Endometrium (tissue), 2 donors: ENCODE data around the gene TLR2.
"Not testable (repeated sequence)": the region's sequence is repeated elsewhere in the genome, so short reads cannot be mapped to it uniquely, and the experiment has no call there.

Experiments used
- FAIRE-seq: peaks from 2 replicates; lab custom pipeline; 2012; peaks lifted over from hg19 to GRCh38; lab: Jason Lieb, UNC
- donor health status: control.
- donor health status: control.

The TLR2 gene

DNA sequence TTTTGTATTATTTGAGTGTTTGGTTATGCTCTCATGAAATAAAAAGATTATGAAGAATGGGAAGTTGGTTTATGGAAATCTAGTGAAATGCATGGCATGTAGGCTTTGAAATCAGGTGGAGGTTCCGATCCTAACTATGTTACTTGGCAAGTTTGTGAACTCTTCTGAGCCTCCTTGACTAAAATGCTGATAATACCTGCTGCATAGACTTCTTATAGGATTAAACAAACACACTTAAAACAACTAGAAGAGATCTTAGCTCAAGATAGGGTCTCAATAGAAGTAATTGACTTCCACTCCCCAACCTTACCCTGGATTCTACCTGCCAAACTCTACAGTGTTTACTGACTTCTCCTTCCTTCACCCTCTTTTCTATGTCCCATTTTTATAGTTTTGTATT lies 22.2 kb upstream of the TLR2 start:
- no peak for FAIRE-seq

GRCh38 chr4:153663667-153664066 lies 20.4 kb upstream of the TLR2 start:
- FAIRE-seq: no peak

DNA sequence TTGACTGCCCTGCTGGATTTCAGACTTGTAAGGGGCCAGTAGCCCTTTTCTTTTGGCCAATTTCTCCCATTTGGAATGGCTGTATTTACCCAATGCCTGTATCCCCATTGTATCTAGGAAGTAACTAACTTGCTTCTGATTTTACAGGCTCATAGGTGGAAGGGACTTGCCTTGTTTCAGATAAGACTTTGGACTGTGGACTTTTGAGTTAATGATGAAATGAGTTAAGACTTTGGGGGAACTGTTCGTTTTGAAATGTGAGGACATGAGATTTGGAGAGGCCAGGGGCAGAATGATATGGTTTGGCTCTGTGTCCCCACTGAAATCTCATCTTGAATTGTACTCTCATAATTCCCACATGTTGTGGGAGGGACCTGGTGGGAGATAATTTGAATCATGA lies 17.6 kb upstream of the TLR2 start:
- FAIRE-seq: not testable (repeated sequence)

DNA sequence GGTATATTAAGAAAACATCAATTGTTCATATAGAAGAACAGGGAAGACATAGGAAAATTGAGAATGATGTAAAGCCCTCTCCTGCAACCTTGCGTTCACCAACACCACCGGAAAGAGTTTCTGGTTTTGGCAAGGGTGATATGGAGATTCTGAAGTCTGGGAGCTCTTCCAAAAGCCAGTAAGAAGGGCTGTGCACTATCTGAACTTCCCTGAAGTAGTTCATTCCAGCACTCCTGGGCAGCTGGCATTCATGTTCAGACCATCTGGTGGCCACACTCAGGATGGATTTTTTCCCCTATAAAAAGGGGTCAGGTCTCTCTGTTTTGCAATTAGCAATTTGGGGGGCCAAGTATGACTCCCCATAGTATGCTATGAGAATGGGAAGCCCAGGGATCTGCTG lies 15.4 kb upstream of the TLR2 start:
- FAIRE-seq: no peak

- no peak for FAIRE-seq
Observed at GRCh38 chr4:153669838-153670237, 14.2 kb upstream of the TLR2 start.

- no peak for FAIRE-seq
Observed at GRCh38 chr4:153676486-153676885, 7.6 kb upstream of the TLR2 start.

- FAIRE-seq: no peak
Observed at GRCh38 chr4:153676984-153677383, 7.1 kb upstream of the TLR2 start.

GRCh38 chr4:153679486-153679885 lies 4.6 kb upstream of the TLR2 start:
- no peak for FAIRE-seq

- no peak for FAIRE-seq
Observed at GRCh38 chr4:153683763-153684181, 308 bp upstream of the TLR2 start.

DNA sequence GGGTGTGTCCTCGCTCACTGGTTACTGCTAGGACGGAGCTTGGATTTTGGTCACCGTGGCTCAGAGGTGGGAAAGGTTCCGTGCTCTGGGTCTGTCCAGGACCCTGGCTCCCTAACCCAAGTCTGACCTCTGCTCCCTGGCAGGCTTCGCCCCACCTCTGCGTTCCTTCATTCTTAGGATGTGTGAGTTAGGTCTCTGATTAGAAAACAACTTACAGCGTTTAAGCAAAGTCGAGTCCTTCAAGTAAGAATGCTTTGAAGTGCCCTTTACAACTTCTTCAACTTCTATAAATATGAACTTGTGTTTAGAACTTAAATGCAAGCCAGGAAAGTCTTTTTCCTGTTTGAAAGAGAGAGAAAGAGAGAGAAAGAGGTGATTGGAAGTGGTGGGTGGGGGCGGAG lies 891 bp downstream of the TLR2 start:
- no peak for FAIRE-seq

DNA sequence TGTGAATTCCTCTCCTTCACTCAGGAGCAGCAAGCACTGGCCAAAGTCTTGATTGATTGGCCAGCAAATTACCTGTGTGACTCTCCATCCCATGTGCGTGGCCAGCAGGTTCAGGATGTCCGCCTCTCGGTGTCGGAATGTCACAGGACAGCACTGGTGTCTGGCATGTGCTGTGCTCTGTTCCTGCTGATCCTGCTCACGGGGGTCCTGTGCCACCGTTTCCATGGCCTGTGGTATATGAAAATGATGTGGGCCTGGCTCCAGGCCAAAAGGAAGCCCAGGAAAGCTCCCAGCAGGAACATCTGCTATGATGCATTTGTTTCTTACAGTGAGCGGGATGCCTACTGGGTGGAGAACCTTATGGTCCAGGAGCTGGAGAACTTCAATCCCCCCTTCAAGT lies 20.4 kb downstream of the TLR2 start:
- FAIRE-seq: no peak

DNA sequence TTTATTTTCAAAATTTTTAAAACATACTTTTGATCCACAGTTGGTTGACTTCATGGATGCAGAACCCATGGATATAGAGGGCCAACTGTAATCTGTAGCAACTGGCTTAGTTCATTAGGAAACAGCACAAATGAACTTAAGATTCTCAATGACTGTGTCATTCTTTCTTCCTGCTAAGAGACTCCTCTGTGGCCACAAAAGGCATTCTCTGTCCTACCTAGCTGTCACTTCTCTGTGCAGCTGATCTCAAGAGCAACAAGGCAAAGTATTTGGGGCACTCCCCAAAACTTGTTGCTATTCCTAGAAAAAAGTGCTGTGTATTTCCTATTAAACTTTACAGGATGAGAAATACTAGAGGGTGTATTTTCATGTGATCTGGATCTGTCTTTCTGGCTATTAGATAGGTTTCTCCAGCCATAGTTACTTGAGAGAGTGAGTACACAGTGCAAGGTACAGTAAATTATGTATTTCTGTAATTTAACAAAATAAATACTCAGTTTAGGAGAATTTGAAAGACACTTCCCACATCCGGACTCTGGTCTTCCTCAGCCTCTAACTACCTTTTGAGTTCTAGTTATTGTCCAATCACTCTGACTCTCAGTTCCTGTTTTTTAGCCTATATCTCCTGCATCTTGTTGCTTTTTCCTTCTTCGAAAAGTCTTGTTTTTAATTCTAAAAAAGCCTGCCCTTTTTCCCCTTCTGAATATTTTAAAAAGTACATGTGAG lies 21.8 kb downstream of the TLR2 start:
- FAIRE-seq: no peak

- no peak for FAIRE-seq
Observed at GRCh38 chr4:153706519-153706918, 22.4 kb downstream of the TLR2 start.

DNA sequence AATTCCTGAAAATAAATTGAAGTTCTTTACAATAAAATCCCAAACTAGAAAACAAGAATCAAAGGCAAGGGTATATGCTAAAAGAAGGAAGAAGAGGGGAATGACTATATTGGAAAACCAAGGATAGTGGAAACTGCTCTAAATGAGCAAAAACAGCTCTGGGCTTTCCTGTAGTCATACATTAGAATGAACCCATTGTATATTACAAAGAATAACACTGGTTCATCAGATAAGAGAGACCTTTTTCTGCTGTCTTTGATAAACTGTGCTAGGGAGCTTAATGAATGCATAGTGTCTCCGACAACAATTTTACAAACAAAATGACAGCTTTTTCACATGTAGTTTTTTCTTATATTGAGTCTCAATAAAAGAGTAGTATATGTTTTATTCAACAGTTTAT lies 26.6 kb downstream of the TLR2 start:
- FAIRE-seq: no peak

DNA sequence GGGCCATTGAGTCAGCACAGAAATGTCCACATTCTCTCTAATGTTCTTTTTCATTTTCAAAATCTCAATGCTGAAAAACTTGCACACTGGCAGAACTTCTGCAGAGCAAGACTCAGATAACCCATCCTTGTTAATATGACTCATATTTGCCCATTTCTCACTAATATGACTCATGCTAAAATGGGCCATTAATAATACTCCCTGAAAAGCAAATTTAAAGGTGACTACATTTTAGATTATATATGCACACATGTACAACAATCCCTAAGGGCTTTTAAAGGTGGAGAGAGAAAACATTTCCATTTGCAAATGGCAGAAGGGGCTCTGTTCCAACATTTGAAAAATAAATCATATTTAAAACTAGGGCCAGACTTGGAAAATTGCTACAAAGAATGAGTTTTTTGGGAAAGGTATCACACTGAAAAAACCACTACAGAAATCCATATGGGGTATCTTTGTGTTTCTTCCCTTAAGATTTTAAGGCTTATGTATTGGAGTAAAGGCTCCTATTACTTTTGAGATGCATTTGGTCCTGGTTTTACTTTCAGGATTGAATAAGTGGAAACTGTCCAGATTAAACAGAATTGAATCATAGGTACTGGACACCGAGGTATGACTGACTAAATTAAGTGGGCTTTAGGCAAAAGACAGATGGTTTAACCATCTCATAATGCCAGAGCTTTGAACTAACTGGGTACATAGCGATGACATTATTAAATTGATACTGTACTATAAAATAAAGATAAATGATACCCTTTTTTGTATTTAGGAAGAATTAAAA lies 30.0 kb downstream of the TLR2 start:
- no peak for FAIRE-seq

DNA sequence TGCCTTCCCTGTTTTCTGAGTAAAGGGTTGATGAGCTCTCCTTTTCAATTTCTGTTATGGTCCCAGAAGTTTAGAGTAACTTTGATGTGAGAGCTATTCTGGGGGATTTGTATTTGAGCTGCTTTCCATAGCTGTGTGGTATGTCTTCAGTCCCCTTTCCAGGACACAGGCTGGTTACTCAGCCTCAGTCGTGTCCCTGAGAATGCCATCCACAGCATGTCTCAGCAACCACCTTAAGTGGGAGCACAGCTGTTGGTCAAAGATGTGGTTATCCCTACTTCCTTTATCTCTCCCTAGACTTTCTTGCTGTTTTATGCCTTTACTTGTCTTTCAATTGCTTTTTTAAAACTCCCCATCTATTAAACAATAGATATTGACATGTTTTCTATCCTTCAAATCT lies 38.0 kb downstream of the TLR2 start:
- no peak for FAIRE-seq

GRCh38 chr4:153724606-153725005 lies 40.5 kb downstream of the TLR2 start:
- FAIRE-seq: no peak

GRCh38 chr4:153725136-153725830 lies 41.2 kb downstream of the TLR2 start:
- no peak for FAIRE-seq

DNA sequence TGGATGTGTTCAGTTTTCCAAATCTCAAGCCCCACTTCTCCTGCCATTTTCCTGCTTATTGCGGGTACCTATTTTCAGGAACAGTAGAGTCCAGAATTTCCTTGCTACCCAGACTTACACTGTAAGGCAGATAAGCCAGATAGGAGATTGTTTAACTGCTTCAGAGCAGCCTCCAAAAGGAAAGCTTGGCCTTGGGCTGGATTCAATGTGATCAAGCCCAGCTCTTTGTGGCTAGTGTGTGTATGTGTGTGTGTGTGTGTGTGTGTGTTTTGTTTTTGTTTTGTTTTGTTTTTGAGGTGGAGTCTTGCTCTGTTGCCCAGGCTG lies 41.7 kb downstream of the TLR2 start:
- no peak for FAIRE-seq

DNA sequence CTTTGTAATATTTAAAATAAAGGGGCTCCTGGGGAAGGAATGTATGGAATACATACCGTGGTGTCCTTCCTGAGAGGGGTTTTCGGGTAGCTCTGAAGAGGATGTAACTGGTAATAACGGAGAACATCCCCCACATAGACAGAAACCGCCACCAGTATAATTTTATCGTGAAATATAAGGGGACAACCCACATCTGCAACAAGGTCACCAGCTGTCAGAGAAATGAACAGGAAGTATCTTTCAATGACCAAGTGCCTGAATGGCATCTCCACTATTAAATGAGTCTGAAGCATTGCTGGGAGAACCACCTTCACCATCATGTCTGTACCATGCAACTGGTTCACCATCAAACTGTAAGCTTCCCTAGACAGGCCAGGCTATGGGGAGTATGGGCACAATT lies 44.1 kb downstream of the TLR2 start:
- FAIRE-seq: no peak

GRCh38 chr4:153728660-153729059 lies 44.6 kb downstream of the TLR2 start:
- no peak for FAIRE-seq

DNA sequence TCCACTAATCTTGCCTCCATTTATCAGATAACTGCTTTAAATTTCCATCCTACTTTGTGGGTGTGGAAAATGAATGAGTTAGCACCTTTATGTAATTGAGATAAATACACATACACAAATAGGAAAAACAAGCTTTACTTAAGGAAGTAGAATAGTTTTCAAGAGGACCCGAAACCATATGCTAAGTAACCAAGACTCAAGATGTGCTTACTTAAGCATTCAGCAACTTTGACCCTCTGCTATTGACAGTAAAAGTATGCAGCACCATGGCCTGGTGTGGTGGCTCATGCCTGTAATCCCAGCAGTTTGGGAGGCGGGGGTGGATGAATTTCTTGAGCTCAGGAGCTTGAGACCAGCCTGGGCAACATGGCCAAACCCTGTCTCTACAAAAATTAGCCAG lies 45.8 kb downstream of the TLR2 start:
- no peak for FAIRE-seq

DNA sequence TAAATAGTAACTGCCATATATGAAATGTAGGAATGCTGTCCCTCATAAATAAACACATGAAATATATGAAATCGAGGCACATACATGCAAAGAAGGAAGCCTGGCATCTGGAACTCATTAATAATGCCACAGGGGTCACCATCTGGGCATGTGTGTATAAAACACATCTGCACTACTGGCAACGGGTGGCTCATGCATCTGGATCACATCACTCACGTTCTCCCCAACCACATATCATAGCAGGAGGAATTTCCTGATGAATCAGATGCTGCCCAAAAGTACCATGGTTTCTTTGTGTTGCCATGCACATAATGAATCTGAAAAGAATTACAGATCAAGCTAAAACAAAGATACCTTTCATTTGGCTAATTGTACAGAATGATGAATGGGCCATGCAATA lies 47.2 kb downstream of the TLR2 start:
- FAIRE-seq: no peak
